PFSK-1 (cell line): ENCODE measurements around the gene EFCAB8.

Experiments used
- FOXP2 ChIP-seq: optimal IDR thresholded peaks from 2 replicates; pipeline ENCODE3; 2011; ENCODE audit warnings: borderline replicate concordance, control low read depth, inconsistent platforms; ENCODE audit not compliant: insufficient read depth; ENCODE audit errors: extremely low read length, extremely low read depth
- POLR2AphosphoS5 ChIP-seq: IDR thresholded peaks from 2 replicates; pipeline ENCODE4 v1.6.1; 2012; ENCODE audit warnings: low read depth, mild to moderate bottlenecking, control low read depth, low read length, moderate library complexity
- SIN3A ChIP-seq: IDR thresholded peaks from 2 replicates; pipeline ENCODE4 v1.6.1; 2012; ENCODE audit warnings: mild to moderate bottlenecking, low read length, moderate library complexity, borderline replicate concordance; ENCODE audit not compliant: insufficient read depth
- TAF1 ChIP-seq: IDR thresholded peaks from 2 replicates; pipeline ENCODE4 v1.6.1; 2012; ENCODE audit warnings: low read length, control low read depth, borderline replicate concordance; ENCODE audit not compliant: insufficient read depth
- TF ChIP-seq, protein P1 (sequence below), 2 experiments: IDR thresholded peaks; 2 replicates each; pipeline versions ENCODE4 v1.6.1 to v1.8.0; 2011 to 2012; ENCODE audit warnings: low read depth in 2 of 2, low read length in 2 of 2, control low read depth in 1 of 2, inconsistent platforms in 1 of 2, mild to moderate bottlenecking in 1 of 2, moderate library complexity in 1 of 2; ENCODE audit not compliant: insufficient read depth in 1 of 2

The EFCAB8 gene

DNA sequence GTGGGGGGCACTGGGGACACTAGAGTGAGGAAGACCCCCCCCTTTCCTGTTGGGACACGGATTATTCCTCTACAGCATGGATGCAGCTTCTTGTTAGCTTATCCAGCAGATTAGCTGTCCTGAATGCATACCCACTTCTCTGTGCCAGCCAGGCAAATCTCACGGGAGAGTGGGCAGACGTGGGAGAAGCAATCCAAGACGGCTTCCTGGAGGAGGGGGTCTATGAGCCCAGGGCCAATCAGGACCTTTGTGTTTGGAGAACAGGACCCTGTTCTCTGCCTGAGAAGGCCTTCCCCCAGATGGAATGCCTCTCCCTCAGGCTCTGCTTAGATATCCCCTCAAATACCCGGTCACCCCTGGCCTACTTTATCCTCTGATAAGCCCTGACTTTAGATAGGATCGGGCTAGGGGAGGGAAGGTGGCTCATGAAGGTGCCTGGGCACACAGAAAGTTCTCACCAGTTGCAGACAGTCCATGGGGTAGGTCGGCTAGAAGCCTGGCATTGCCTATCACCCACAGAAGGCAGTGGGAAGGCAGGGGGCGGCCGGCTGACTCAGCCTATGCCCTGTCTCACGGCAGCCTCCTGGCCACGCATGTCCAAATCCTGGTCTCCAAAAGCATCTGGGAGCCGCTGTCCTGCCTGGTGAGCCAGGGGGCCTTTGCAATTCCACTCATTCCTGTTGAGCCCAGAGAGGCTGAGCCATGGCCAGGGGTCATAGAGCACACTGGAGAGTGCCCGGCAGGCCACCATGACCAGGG, 110.8 kb downstream of the EFCAB8 start:
- TF ChIP-seq, protein P1, sequence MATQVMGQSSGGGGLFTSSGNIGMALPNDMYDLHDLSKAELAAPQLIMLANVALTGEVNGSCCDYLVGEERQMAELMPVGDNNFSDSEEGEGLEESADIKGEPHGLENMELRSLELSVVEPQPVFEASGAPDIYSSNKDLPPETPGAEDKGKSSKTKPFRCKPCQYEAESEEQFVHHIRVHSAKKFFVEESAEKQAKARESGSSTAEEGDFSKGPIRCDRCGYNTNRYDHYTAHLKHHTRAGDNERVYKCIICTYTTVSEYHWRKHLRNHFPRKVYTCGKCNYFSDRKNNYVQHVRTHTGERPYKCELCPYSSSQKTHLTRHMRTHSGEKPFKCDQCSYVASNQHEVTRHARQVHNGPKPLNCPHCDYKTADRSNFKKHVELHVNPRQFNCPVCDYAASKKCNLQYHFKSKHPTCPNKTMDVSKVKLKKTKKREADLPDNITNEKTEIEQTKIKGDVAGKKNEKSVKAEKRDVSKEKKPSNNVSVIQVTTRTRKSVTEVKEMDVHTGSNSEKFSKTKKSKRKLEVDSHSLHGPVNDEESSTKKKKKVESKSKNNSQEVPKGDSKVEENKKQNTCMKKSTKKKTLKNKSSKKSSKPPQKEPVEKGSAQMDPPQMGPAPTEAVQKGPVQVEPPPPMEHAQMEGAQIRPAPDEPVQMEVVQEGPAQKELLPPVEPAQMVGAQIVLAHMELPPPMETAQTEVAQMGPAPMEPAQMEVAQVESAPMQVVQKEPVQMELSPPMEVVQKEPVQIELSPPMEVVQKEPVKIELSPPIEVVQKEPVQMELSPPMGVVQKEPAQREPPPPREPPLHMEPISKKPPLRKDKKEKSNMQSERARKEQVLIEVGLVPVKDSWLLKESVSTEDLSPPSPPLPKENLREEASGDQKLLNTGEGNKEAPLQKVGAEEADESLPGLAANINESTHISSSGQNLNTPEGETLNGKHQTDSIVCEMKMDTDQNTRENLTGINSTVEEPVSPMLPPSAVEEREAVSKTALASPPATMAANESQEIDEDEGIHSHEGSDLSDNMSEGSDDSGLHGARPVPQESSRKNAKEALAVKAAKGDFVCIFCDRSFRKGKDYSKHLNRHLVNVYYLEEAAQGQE (IDR thresholded peaks at IDR 0.05; ENCODE audit: insufficient read depth in 1 of 2, low read depth in 2 of 2, low read length in 2 of 2): no peak
- TF ChIP-seq POLR2AphosphoS5 (no peak), SIN3A (no peak), FOXP2 (no peak), TAF1 (no peak)

DNA sequence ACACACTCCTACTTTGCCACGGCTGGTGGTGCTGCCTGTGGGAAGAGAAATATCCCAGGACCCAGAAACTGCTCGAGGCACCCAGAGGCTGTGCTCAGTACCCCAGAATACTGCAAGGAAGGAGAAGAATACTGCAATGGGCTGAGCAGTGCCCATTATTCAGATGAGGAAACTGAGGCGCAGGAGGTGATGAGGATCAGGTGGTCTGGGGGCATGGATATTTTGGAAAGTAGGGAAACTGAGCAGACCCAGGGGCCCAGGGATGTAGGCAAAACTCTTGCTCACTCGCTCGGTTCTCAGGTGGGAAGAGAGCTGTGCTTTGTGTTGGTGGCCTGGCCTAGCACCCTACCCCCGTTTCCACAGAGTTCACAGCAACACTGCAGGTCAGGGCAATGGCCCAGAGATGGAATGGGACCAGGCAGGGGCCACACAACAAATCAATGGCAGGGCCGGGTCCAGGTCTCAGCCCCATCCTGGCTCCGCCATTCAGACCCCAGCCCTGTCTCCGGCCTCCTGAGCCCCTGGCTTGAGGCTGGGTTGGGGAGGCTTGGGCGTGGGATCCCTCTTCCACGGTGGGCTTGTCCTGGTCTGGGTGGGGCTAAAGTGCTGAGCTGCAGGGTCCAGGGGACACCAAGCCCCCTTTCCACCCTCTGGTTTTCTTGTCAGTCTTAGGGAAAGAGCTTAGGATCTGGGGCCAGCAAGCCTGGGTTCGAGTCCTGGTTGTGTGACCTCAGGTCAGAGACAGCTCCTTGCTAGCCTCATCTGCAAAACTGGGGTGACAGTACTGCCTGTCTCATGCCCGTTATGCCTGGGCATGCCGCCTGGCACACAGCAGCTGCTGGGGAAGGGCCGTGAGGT, 111.6 kb downstream of the EFCAB8 start:
- TF ChIP-seq POLR2AphosphoS5 (no peak), TAF1 (no peak), FOXP2 (no peak), SIN3A (no peak)
- TF ChIP-seq, protein P1 (IDR thresholded peaks at IDR 0.05; ENCODE audit: insufficient read depth in 1 of 2, low read depth in 2 of 2, low read length in 2 of 2): no peak

DNA sequence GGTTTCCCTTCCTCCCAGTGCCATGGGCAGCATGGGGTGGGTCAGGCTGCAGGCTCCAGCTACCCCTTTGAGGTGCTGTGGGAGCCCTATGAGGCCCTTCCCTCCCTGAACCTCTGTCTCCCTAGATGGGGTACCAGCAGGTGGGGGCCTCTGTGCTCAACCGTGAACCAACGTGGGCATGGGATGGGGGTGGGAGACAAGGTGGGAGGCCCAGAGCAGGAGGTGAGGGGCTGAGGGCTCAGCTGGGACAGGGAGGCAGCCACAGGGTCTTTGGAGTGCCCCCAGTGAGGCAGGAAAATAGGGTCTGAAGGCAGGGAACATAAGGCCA, 112.2 kb downstream of the EFCAB8 start:
- TF ChIP-seq POLR2AphosphoS5 (no peak), FOXP2 (no peak), SIN3A (no peak), TAF1 (no peak)
- TF ChIP-seq, protein P1 (IDR thresholded peaks at IDR 0.05; ENCODE audit: insufficient read depth in 1 of 2, low read depth in 2 of 2, low read length in 2 of 2): no peak

DNA sequence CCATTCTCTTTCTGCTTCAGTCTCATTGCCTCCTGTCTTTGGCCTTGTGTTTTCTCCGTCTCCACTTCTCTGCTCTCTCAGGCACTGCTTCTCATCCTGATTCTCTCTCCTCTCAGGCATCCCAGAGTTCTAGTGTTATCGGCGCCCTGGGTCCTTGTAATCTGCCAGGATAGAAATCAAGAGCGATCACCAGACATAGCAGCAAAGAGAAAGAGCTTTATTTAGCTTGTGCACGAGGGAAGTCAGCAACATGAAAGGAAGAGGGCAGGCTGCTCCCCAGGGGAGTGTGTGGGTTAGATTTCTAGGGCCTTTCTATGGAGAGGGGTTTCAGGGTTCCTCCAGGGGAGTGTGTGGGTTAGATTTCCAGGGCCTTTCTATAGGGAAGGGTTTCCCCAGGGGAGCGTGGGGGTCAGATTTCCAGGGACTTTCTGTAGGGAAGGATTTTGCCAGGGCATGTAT, 113.0 kb downstream of the EFCAB8 start:
- TF ChIP-seq FOXP2 (no peak), POLR2AphosphoS5 (no peak), TAF1 (no peak), SIN3A (no peak)
- TF ChIP-seq, protein P1 (IDR thresholded peaks at IDR 0.05; ENCODE audit: insufficient read depth in 1 of 2, low read depth in 2 of 2, low read length in 2 of 2): no peak
